GM18502 (cell line): ENCODE results near the gene IDE.
"Not testable (repeated sequence)": the region's sequence is repeated elsewhere in the genome, so short reads cannot be mapped to it uniquely, and the experiment has no call there.

Experiments used
- ATAC-seq: cut with Tn5 transposase; IDR thresholded peaks from one replicate; pipeline ENCODE4 v1.9.1; 2021; ENCODE audit warnings: mild to moderate bottlenecking; ENCODE audit not compliant: unreplicated experiment, poor library complexity

IDE gene

GRCh38 chr10:92502296-92502808 lies 71.5 kb downstream of the IDE start:
- ATAC-seq = no peak

DNA sequence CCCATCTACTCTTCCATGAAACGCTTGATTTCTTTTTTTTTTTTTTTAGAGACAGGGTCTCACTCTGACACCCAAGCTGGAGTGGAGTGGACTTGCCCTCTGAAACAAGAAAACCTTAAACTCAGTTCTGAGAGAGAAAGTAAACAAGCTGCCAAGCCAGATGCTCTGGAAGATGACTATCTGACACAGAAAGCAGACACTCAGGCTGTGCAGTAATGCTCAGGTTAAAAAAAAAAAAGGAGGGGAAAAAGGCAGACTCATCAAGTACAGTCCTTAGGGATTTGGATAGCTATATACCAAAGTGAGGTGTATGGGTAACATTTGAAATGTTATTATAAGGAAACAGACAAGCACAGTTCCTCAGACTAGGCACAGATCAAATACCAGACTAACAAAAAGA lies 80.5 kb downstream of the IDE start:
- no peak for ATAC-seq

DNA sequence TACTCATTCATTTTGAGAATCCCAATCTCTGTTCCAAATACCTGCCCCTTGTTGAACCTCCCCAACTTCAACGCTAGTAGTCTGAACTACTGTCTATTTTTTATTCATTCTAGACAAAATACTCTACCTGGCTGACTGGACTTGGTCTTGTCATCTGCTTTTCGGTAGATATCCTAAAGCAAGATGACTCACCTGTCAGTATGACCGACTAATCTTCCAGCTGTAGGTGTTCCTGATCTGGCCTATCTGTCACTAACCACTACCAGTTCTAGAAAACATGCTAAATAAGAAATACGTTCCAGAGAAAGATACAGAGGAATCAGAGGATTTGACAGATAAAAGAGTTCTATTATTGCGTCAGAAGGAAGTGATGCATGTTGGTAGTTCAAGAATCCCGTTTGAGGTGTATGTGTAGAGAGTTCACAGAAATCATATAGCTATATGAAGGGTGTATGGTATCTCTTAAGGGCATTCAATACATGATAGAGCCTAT lies 81.1 kb downstream of the IDE start:
- no peak for ATAC-seq

GRCh38 chr10:92490387-92490786 lies 83.5 kb downstream of the IDE start:
- ATAC-seq = no peak

GRCh38 chr10:92486637-92487036 lies 87.3 kb downstream of the IDE start:
- no peak for ATAC-seq

- ATAC-seq = no peak
These were observed 90.4 kb downstream of the IDE start for GRCh38 chr10:92483539-92483938.

DNA sequence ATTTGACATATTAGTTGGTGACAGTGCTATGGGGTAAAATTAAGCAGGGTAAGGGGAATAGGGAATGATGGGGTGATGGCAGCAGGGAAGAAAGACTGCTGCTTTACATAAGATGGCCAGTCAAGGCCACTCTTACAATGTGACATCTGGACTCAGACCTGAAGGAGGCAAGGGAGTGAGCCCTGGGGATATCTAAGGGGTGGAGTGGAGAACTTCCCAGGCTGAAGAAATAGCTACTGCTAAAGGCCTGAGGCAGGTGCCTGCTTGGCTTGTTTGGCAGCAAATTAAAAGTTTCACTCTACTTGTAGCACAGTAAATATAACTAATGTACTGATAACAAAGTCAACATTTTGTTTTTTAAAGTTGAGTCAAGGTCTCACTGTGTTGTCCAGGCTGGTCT lies 93.5 kb downstream of the IDE start:
- ATAC-seq = no peak

DNA sequence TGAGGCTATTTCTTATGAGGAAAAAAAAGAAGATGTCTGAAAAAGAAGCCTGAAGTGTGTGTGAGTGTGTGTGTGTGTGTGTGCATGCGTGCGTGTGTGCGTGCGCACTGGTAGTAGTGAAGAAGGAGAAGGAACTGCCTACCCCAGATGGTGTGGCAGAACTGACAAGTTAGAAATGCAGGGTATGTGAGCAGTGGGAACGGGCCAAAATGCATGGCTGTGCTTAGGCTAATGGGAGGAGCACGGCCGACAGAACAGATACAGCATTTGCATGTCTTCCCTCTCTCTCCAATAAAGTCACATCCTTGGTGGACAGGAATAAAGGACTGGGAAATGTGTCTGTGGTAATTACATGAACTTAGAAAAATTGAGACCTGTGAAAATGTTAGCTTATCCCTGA lies 94.3 kb downstream of the IDE start:
- no peak for ATAC-seq

DNA sequence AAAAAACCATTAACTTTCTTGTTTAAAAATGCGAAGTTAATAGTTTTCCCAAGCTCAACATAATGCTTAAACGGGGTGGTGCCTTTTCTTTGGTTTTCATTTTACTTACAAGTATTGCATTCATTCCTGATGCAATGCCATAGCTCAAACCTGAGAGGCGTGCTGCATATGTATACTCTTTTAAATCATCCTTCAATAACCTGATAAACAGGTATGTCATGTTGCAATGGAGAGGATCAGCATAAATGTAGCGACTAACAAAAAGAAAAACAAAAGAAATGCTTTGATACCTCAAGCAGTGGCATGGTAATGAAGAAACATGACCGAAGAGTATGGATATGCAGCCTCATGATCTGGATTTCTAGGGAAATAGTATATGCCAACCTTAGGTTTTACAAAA lies 95.4 kb downstream of the IDE start:
- ATAC-seq = no peak

GRCh38 chr10:92475357-92475868 lies 98.5 kb downstream of the IDE start:
- ATAC-seq = no peak

DNA sequence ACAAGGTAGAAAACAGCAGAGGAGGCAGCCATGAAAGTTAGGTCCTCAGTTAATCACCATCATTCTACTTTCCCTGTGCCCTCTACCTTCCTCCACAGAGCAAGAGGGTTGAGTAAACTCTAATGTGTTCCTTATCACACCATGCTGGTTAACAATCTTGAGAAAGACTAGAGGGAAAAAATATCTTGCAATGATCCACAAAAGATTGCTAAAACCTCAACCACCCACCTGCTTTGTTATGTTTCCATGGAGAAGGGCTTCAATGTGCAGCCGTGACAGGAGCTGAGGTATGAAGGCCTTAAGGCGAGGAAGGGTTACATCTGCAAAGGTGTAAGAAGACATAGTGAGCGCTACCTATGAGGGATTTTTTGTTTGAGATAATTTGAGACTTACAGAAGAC lies 103.9 kb downstream of the IDE start:
- no peak for ATAC-seq

- no peak for ATAC-seq
These were observed 109.5 kb downstream of the IDE start for GRCh38 chr10:92464364-92464763.

GRCh38 chr10:92463582-92463981 lies 110.3 kb downstream of the IDE start:
- ATAC-seq = no peak

GRCh38 chr10:92454955-92455354 lies 118.9 kb downstream of the IDE start:
- ATAC-seq = not testable (repeated sequence)

DNA sequence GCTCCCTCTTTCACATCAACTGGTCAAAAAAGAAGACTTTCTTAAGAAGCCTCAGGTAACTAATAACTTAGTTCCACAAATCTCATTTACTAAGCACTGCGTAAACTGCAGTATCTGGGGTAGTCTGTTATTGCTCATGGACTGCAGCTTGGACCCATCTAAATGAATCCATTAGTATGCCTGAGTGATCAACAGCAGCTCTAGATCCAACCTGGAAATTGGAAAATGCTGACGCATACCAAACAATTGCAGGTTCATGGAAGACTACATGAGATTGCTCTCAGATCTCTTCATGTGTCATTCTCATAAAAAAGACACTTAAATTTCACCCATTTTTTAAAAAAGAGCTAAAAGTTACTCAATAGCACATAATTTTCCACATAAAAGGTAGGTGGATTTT lies 121.6 kb downstream of the IDE start:
- ATAC-seq = no peak

DNA sequence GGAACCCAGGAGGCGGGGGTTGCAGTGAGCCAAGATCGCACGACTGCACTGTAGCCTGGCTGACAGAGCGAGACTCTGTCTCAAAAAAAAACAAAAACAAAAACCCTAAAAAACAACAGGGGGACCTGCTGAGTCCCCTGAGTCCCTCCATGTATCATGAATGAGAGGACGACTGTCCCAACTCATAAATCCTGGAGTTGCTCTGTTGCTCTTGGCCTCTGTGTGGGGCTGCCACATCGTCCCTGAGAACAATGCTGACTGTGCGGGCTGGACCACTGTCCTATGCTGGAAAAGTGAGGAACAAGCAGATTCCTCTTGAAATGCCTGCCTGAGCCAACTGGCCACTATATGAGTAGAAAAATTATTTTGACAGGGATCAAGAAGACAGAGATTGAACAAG lies 122.5 kb downstream of the IDE start:
- no peak for ATAC-seq

DNA sequence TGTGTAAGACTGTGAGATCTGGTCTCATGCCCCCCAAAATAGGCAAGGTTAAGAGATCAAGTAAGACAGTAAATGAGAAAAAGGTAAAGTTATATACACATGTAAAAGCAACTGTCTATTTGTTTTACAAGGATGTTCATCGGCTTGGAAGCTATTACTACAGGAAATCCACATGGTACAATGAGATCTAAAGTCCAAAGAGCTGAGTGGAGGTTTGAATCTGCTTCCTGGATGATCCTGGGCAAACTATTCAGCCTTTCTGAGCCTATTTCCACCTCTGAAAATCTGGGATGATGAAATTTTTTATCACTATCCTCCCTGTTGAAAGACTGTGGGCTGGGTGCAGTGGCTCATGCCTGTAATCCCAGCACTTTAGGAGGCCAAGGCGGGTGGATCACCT lies 123.0 kb downstream of the IDE start:
- ATAC-seq = no peak

DNA sequence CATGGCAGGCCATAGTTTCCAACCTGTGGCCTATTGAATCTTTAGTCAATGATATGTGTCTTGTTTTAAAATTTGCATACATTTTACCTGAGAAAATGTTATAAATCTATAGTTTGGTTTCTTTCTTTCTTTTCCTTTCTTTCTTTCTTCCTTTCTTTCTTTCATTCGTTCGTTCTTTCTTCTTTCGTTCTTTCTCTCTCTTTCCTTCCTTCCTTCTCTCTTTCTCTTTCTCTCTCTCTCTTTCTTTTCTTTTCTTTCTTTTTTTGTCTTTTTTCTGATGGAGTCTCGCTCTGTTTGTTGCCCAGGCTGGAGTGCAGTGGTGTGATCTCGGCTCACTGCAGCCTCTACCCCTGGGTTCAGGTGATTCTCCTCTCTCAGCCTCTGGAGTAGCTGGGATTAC lies 133.3 kb downstream of the IDE start:
- no peak for ATAC-seq

DNA sequence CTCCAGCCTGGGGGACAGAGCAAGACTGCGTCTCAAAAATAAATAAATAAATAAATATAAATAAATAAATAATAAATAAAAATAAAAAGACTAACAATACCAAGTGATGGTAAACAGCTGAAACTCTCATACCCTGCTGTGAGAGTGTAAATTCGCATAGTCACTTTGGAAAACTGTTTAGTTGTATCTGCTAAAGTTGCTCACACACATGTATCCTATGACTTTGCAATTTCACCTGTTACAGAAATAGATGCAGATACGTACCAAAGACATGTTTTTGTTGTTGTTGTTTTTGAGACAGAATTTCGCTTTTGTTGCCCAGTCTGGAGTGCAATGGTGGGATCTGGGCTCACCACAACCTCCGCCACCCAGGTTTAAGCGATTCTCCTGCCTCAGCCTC lies 135.7 kb downstream of the IDE start:
- ATAC-seq = no peak

- ATAC-seq = no peak
These were observed 137.3 kb downstream of the IDE start for GRCh38 chr10:92436611-92437010.

DNA sequence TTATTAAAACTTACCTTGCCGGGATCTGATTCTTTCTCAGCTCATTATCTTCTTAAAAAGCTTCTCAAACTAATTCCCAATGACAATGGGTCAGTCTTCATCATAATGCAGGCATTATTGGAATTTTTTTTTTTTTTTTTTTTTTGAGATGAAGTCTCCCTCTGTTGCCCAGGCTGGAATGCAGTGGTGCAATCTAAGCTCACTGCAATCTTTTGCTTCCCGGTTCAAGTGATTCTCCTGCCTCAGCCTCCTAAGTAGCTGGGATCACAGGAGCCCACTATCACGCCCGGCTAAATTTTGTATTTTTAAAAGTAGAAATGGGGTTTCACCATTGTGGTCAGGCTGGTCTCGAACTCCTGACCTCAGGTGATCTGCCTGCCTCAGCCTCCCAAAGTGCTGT lies 137.8 kb downstream of the IDE start:
- ATAC-seq = not testable (repeated sequence)

- ATAC-seq = no peak
These were observed 139.5 kb downstream of the IDE start for GRCh38 chr10:92434385-92434784.

GRCh38 chr10:92432596-92432995 lies 141.3 kb downstream of the IDE start:
- no peak for ATAC-seq
